Measurements from ENCODE around the gene PON2.

PON2 gene

DNA sequence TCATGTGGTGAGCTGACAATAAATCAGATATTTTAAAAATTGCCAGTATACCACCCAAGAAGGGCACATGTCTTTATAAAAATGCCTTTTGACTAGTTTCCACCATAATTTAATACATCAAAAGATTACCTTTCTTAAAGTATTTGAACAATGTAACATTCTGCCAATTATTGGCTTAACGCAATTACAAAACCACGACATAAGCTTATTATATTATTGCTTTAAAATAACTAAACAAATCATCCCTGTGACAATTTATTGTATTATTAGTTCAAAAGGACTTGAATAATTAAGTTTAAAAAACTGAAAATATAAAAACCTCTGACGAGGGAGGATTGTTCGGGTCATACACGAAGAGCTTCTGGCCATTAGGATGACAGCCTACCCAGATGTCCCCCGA lies 29.0 kb downstream of the PON2 start:
- WGBS, 2 donors (ENCODE audit: extremely low coverage in 2 of 2, insufficient read length in 2 of 2, insufficient replicate concordance in 1 of 2) = 100% methylated on average over 1 of the region's 6 CpGs; no CpG with 5 or more reads in 1 of the 2 donors
- Histone ChIP-seq H4K91ac (ENCODE audit: low read depth, low read length, poor library complexity) (no peak overlapping the region), H4K8ac (ENCODE audit: low read depth, low read length) (no peak overlapping the region), H2AFZ (ENCODE audit: low read length) (no peak overlapping the region), H2BK5ac (ENCODE audit: low read length) (no peak overlapping the region), H3K79me1 (ENCODE audit: low read depth, low read length) (no peaks in the 10 kb centered on the region), H3K4me2 (ENCODE audit: insufficient read depth, low read length, poor library complexity, severe bottlenecking) (no peak overlapping the region), H2AK5ac (ENCODE audit: low read depth, low read length) (no peak overlapping the region), H3K9me3 (replicated peaks in 1 of 2; ENCODE audit: control insufficient read depth in 2 of 2, insufficient read depth in 1 of 2, low read depth in 1 of 2, low read length in 2 of 2) (peaks cover 0 to 7% of the 10 kb centered on the region in 2 donors), H3K4me3 (ENCODE audit: low read length in 2 of 2) (no peak overlapping the region), H3K23ac (ENCODE audit: low read depth, low read length, poor library complexity) (no peak overlapping the region), H3K36me3 (replicated peaks in 1 of 2; ENCODE audit: control insufficient read depth in 2 of 2, insufficient read depth in 2 of 2, low read length in 2 of 2) (peaks cover 6 to 88% of the 10 kb centered on the region in 2 donors), H2BK15ac (ENCODE audit: low read length) (no peak overlapping the region), H3K14ac (ENCODE audit: low read length) (no peak overlapping the region), H3K27me3 (ENCODE audit: control insufficient read depth in 3 of 3, insufficient read depth in 3 of 3, low read depth in 1 of 3, low read length in 3 of 3) (no peaks in the 10 kb centered on the region), H3K18ac (ENCODE audit: low read length) (no peak overlapping the region), H3K9ac (ENCODE audit: low read depth, low read length, poor library complexity) (no peak overlapping the region), H3K27ac (replicated peaks; ENCODE audit: low read length) (no peak overlapping the region), H2BK120ac (ENCODE audit: low read depth, low read length) (no peak overlapping the region), H3K4ac (ENCODE audit: low read length) (no peak overlapping the region), H2BK12ac (ENCODE audit: low read length) (no peak overlapping the region), H3K4me1 (ENCODE audit: control insufficient read depth in 2 of 2, insufficient read depth in 1 of 2, low read depth in 1 of 2, low read length in 2 of 2) (peaks cover 4 to 8% of the 10 kb centered on the region in 2 donors)
- DNase-seq (ENCODE audit: low spot score) = no peak

DNA sequence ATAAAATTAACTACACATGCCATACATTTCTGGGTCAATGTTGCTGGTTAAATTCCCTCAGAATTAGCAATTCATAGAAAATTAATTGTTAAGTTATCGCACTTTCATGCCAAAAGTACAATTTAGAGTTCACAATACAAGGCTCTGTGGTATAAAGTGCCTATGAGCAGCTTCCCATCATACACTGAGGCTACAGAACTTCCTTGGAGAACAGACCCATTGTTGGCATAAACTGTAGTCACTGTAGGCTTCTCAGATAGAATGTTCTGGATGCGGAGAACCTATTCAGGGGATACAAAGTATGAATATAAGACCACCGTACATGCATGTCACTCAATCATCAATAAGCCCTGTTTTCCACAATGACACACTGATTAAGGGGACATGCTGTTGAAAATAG lies 29.6 kb downstream of the PON2 start:
- H3K27ac ChIP-seq (replicated peaks; ENCODE audit: low read length) = no peak overlapping the region
- peaks cover 0 to 4% (median 0%) of the 10 kb centered on the region in 3 experiments for H3K27me3 ChIP-seq (ENCODE audit: control insufficient read depth in 3 of 3, insufficient read depth in 3 of 3, low read depth in 1 of 3, low read length in 3 of 3)
- no peak overlapping the region for H3K18ac ChIP-seq (ENCODE audit: low read length)
- no peak overlapping the region for H2AFZ ChIP-seq (ENCODE audit: low read length)
- H3K9me3 ChIP-seq (replicated peaks in 1 of 2; ENCODE audit: control insufficient read depth in 2 of 2, insufficient read depth in 1 of 2, low read depth in 1 of 2, low read length in 2 of 2) = peaks cover 0 to 7% of the 10 kb centered on the region in 2 donors
- no peak overlapping the region for H2BK120ac ChIP-seq (ENCODE audit: low read depth, low read length)
- no peak overlapping the region for H4K8ac ChIP-seq (ENCODE audit: low read depth, low read length)
- H3K14ac ChIP-seq (ENCODE audit: low read length) = no peak overlapping the region
- H2BK15ac ChIP-seq (ENCODE audit: low read length) = no peak overlapping the region
- no peak overlapping the region for H2BK5ac ChIP-seq (ENCODE audit: low read length)
- DNase-seq (ENCODE audit: low spot score) = no peak
- no peaks in the 10 kb centered on the region for H3K79me1 ChIP-seq (ENCODE audit: low read depth, low read length)
- no peak overlapping the region for H3K4ac ChIP-seq (ENCODE audit: low read length)
- no peak overlapping the region for H3K23ac ChIP-seq (ENCODE audit: low read depth, low read length, poor library complexity)
- no peak overlapping the region for H3K9ac ChIP-seq (ENCODE audit: low read depth, low read length, poor library complexity)
- H3K4me3 ChIP-seq (ENCODE audit: low read length in 2 of 2) = no peak overlapping the region
- no peak overlapping the region for H4K91ac ChIP-seq (ENCODE audit: low read depth, low read length, poor library complexity)
- peaks cover 4 to 8% of the 10 kb centered on the region in 2 donors for H3K4me1 ChIP-seq (ENCODE audit: control insufficient read depth in 2 of 2, insufficient read depth in 1 of 2, low read depth in 1 of 2, low read length in 2 of 2)
- H2AK5ac ChIP-seq (ENCODE audit: low read depth, low read length) = no peak overlapping the region
- peaks cover 4 to 82% of the 10 kb centered on the region in 2 donors for H3K36me3 ChIP-seq (replicated peaks in 1 of 2; ENCODE audit: control insufficient read depth in 2 of 2, insufficient read depth in 2 of 2, low read length in 2 of 2)
- H3K4me2 ChIP-seq (ENCODE audit: insufficient read depth, low read length, poor library complexity, severe bottlenecking) = no peak overlapping the region
- no CpG with 5 or more reads among the region's 3 CpGs for WGBS, 2 donors (ENCODE audit: extremely low coverage in 2 of 2, insufficient read length in 2 of 2, insufficient replicate concordance in 1 of 2)
- H2BK12ac ChIP-seq (ENCODE audit: low read length) = no peak overlapping the region

DNA sequence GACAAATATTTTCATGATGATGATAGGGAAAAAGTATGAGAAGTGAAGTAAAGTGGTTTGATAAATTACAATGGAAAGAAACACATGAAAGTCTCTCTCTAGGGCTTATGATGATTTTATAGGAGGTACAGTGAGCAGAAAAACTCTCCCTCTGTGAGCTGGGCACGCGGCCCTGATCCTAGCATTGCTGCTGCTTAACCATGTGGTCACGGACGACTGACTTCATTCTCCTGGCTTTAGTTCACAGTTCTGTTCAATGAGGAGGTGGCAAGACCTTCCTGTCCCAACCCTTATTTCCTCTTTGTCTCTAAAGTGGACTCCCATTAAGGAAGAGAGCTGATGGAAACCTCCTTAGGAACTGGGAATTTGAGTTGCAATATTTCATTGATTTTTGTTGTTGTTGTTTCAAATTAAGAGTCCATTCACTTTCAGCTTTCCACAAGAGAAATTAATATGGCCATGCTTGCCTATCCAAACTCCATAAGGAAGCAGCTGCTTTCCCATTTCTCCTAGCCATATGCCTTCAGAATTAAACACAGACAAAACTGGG lies 30.4 kb downstream of the PON2 start:
- no peak overlapping the region for H4K91ac ChIP-seq (ENCODE audit: low read depth, low read length, poor library complexity)
- H3K36me3 ChIP-seq (replicated peaks in 1 of 2; ENCODE audit: control insufficient read depth in 2 of 2, insufficient read depth in 2 of 2, low read length in 2 of 2) = peaks cover 3 to 74% of the 10 kb centered on the region in 2 donors
- H2BK15ac ChIP-seq (ENCODE audit: low read length) = no peak overlapping the region
- H3K14ac ChIP-seq (ENCODE audit: low read length) = no peak overlapping the region
- H3K4me1 ChIP-seq (ENCODE audit: control insufficient read depth in 2 of 2, insufficient read depth in 1 of 2, low read depth in 1 of 2, low read length in 2 of 2) = peaks cover 4 to 8% of the 10 kb centered on the region in 2 donors
- H2AFZ ChIP-seq (ENCODE audit: low read length) = no peak overlapping the region
- peaks cover 0 to 3% of the 10 kb centered on the region in 2 donors for H3K9me3 ChIP-seq (replicated peaks in 1 of 2; ENCODE audit: control insufficient read depth in 2 of 2, insufficient read depth in 1 of 2, low read depth in 1 of 2, low read length in 2 of 2)
- H2AK5ac ChIP-seq (ENCODE audit: low read depth, low read length) = no peak overlapping the region
- no peak for DNase-seq (ENCODE audit: low spot score)
- H2BK120ac ChIP-seq (ENCODE audit: low read depth, low read length) = no peak overlapping the region
- H3K79me1 ChIP-seq (ENCODE audit: low read depth, low read length) = no peaks in the 10 kb centered on the region
- WGBS, 2 donors (ENCODE audit: extremely low coverage in 2 of 2, insufficient read length in 2 of 2, insufficient replicate concordance in 1 of 2) = no CpG with 5 or more reads among the region's 4 CpGs
- no peak overlapping the region for H3K4ac ChIP-seq (ENCODE audit: low read length)
- no peak overlapping the region for H2BK5ac ChIP-seq (ENCODE audit: low read length)
- no peak overlapping the region for H3K18ac ChIP-seq (ENCODE audit: low read length)
- no peak overlapping the region for H3K23ac ChIP-seq (ENCODE audit: low read depth, low read length, poor library complexity)
- H3K27me3 ChIP-seq (ENCODE audit: control insufficient read depth in 3 of 3, insufficient read depth in 3 of 3, low read depth in 1 of 3, low read length in 3 of 3) = peaks cover 0 to 10% (median 0%) of the 10 kb centered on the region in 3 experiments
- no peak overlapping the region for H4K8ac ChIP-seq (ENCODE audit: low read depth, low read length)
- no peak overlapping the region for H3K4me3 ChIP-seq (ENCODE audit: low read length in 2 of 2)
- H3K4me2 ChIP-seq (ENCODE audit: insufficient read depth, low read length, poor library complexity, severe bottlenecking) = no peak overlapping the region
- no peak overlapping the region for H3K27ac ChIP-seq (replicated peaks; ENCODE audit: low read length)
- no peak overlapping the region for H3K9ac ChIP-seq (ENCODE audit: low read depth, low read length, poor library complexity)
- no peak overlapping the region for H2BK12ac ChIP-seq (ENCODE audit: low read length)

DNA sequence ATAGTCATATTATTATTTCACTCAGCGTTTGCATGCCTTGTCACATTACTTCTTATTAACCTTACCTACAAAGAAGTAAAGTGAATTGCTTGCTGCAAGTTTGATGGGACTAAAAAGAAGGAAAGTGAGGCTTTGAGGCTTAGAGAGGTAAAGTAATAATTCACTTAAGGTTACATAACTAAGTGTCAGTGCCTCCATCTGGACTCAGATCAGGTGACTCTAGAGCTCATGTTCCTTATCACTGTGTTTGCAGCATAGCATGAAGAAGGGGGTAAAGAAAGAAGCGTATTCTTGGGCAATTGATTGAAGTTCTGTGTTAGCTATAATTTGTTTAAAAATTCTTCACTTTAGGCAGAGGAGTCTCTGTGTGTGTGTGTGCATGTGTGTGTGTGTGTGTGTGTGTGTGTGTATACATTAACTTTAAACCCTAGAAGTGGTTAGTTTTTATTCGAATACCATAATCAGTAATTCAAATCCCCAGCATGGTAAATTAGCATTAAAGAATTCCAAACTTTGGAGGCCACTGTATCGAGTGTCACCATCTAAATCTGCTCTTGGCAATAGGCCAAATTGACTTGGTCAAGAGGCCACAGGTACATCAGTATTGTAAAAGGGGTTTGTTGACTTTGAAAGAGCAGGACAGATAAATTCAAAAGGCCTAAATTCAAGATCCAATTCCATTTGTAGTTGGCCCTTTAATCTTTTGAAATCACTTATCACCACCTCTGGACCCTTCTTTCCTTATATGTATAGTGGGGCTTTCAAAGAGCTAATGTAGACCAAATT lies 36.5 kb downstream of the PON2 start:
- no peak for DNase-seq (ENCODE audit: low spot score)

More for the DNA sequence above, 36.5 kb downstream of the PON2 start:
- no peak overlapping the region for H3K14ac ChIP-seq (ENCODE audit: low read length)
- H4K8ac ChIP-seq (ENCODE audit: low read depth, low read length) = no peak overlapping the region
- H3K9me3 ChIP-seq (replicated peaks in 1 of 2; ENCODE audit: control insufficient read depth in 2 of 2, insufficient read depth in 1 of 2, low read depth in 1 of 2, low read length in 2 of 2) = peaks cover 1 to 5% of the 10 kb centered on the region in 2 donors
- WGBS, 2 donors (ENCODE audit: extremely low coverage in 2 of 2, insufficient read length in 2 of 2, insufficient replicate concordance in 1 of 2) = no CpG with 5 or more reads among the region's 4 CpGs
- H4K91ac ChIP-seq (ENCODE audit: low read depth, low read length, poor library complexity) = no peak overlapping the region
- peaks cover 0 to 10% (median 0%) of the 10 kb centered on the region in 3 experiments for H3K27me3 ChIP-seq (ENCODE audit: control insufficient read depth in 3 of 3, insufficient read depth in 3 of 3, low read depth in 1 of 3, low read length in 3 of 3)
- H3K36me3 ChIP-seq (replicated peaks in 1 of 2; ENCODE audit: control insufficient read depth in 2 of 2, insufficient read depth in 2 of 2, low read length in 2 of 2) = peaks cover 3 to 14% of the 10 kb centered on the region in 2 donors
- H2AFZ ChIP-seq (ENCODE audit: low read length) = no peak overlapping the region
- no peak overlapping the region for H3K9ac ChIP-seq (ENCODE audit: low read depth, low read length, poor library complexity)
- no peaks in the 10 kb centered on the region for H3K79me1 ChIP-seq (ENCODE audit: low read depth, low read length)
- no peak overlapping the region for H3K18ac ChIP-seq (ENCODE audit: low read length)
- H3K4me2 ChIP-seq (ENCODE audit: insufficient read depth, low read length, poor library complexity, severe bottlenecking) = no peak overlapping the region
- no peak overlapping the region for H3K23ac ChIP-seq (ENCODE audit: low read depth, low read length, poor library complexity)
- no peak overlapping the region for H3K27ac ChIP-seq (replicated peaks; ENCODE audit: low read length)
- no peak overlapping the region for H3K4ac ChIP-seq (ENCODE audit: low read length)
- no peak overlapping the region for H3K4me3 ChIP-seq (ENCODE audit: low read length in 2 of 2)
- H2BK5ac ChIP-seq (ENCODE audit: low read length) = no peak overlapping the region
- H3K4me1 ChIP-seq (ENCODE audit: control insufficient read depth in 2 of 2, insufficient read depth in 1 of 2, low read depth in 1 of 2, low read length in 2 of 2) = peaks cover 0 to 3% of the 10 kb centered on the region in 2 donors
- no peak overlapping the region for H2BK15ac ChIP-seq (ENCODE audit: low read length)
- H2AK5ac ChIP-seq (ENCODE audit: low read depth, low read length) = no peak overlapping the region
- H2BK12ac ChIP-seq (ENCODE audit: low read length) = no peak overlapping the region
- H2BK120ac ChIP-seq (ENCODE audit: low read depth, low read length) = no peak overlapping the region
